Upper lobe of right lung (tissue), 1 donor: Measurements from ENCODE around the gene RASSF1. TPM values are rescaled to one million over a fixed set of nuclear protein-coding genes. Genes with fewer than 3 reads are reported as not detected.

Experiments used
- ATAC-seq: fragments of 200-7000 bp; cut with Tn5 transposase; one replicate; pipeline ENCODE4 v1.9.1; 2020; ENCODE audit warnings: mild to moderate bottlenecking, moderate library complexity
- DNase-seq: peaks from one replicate; pipeline ENCODE4 v3.0.0-alpha.2; 2020
- H3K27ac ChIP-seq: fragments of 200-600 bp; one replicate; pipeline ENCODE4 v1.8.0; 2022
- H3K27me3 ChIP-seq: fragments of 200-600 bp; one replicate; pipeline ENCODE4 v1.8.0; 2022; ENCODE audit warnings: mild to moderate bottlenecking
- H3K36me3 ChIP-seq: fragments of 200-600 bp; one replicate; pipeline ENCODE4 v1.8.0; 2022
- H3K4me1 ChIP-seq: fragments of 200-600 bp; one replicate; pipeline ENCODE4 v1.8.0; 2022
- H3K4me3 ChIP-seq: fragments of 200-600 bp; one replicate; pipeline ENCODE4 v1.8.0; 2022; ENCODE audit warnings: mild to moderate bottlenecking
- H3K9me3 ChIP-seq: fragments of 200-600 bp; one replicate; pipeline ENCODE4 v1.8.0; 2022
- CTCF ChIP-seq: fragments of 200-600 bp; IDR thresholded peaks from one replicate; pipeline ENCODE4 v1.8.0; 2022; ENCODE audit warnings: antibody characterized with exemption
- intact Hi-C: fragments of 100-400 bp; cut with DNase I; formaldehyde crosslinking; loops from one replicate; pipeline ENCODE4 v1.11.0; 2022
- total RNA-seq: library from RNA; stranded (reverse); fragmentation: NEBNext Ultra II Directional; extraction: Animal tissue kit (Norgen Biotek cat#: 25700); gene quantifications from one replicate; pipeline ENCODE4 v1.2.1, GENCODE V29; 2021
- donor health status: DM: no; HTN: yes; CAD: no; lungs with severe emphysema.

RASSF1 gene
- total RNA-seq, 1 donor from 2014 or later, result 39.1 TPM

- H3K27me3 ChIP-seq, result no peaks in the 10 kb centered on the region
- ATAC-seq (no peak), DNase-seq (no peak)
- H3K9me3 ChIP-seq, result no peaks in the 10 kb centered on the region
- H3K4me3 ChIP-seq, result no peak overlapping the region
- H3K36me3 ChIP-seq, result no peaks in the 10 kb centered on the region
- no peak overlapping the region for H3K27ac ChIP-seq
- intact Hi-C loops, result no loop called here
- TF ChIP-seq CTCF, result no peak
- H3K4me1 ChIP-seq, result no peaks in the 10 kb centered on the region
Observed at GRCh38 chr3:50370594-50370993, 30.0 kb upstream of the RASSF1 start.

GRCh38 chr3:50369012-50369670 is 28.5 kb upstream of the RASSF1 start:
- no peaks in the 10 kb centered on the region for H3K36me3 ChIP-seq
- H3K4me3 ChIP-seq, result no peak overlapping the region
- intact Hi-C loops, result no loop called here
- no peaks in the 10 kb centered on the region for H3K27me3 ChIP-seq
- no peaks in the 10 kb centered on the region for H3K9me3 ChIP-seq
- DNase-seq (no peak), ATAC-seq (no peak)
- no peak for TF ChIP-seq CTCF
- H3K27ac ChIP-seq, result no peak overlapping the region
- H3K4me1 ChIP-seq, result peaks cover 6% of the 10 kb centered on the region

- no peak overlapping the region for H3K27ac ChIP-seq
Observed at GRCh38 chr3:50365842-50366220, 25.2 kb upstream of the RASSF1 start.

GRCh38 chr3:50365080-50365841 is 24.6 kb upstream of the RASSF1 start:
- Histone ChIP-seq H3K9me3 (no peaks in the 10 kb centered on the region), H3K4me3 (peak overlapping the region; percentile 55), H3K27ac (no peak overlapping the region), H3K27me3 (no peaks in the 10 kb centered on the region), H3K36me3 (no peaks in the 10 kb centered on the region), H3K4me1 (peaks cover 7% of the 10 kb centered on the region)
- DNase-seq (peak; percentile 89), ATAC-seq (peak; percentile 83)
- TF ChIP-seq CTCF, result no peak
- intact Hi-C loops, result no loop called here

More at GRCh38 chr3:50365842-50366220, 25.2 kb upstream of the RASSF1 start:
- no peaks in the 10 kb centered on the region for H3K27me3 ChIP-seq
- H3K4me3 ChIP-seq, result peak overlapping the region; percentile 55
- TF ChIP-seq CTCF, result no peak
- intact Hi-C loops, result no loop called here
- no peak for DNase-seq
- H3K4me1 ChIP-seq, result peaks cover 7% of the 10 kb centered on the region
- no peaks in the 10 kb centered on the region for H3K36me3 ChIP-seq
- H3K9me3 ChIP-seq, result no peaks in the 10 kb centered on the region
- ATAC-seq, result no peak

GRCh38 chr3:50364573-50365079 is 24.0 kb upstream of the RASSF1 start:
- no peak for TF ChIP-seq CTCF
- DNase-seq (no peak), ATAC-seq (peak; percentile 6)
- H3K27me3 ChIP-seq, result no peaks in the 10 kb centered on the region
- H3K36me3 ChIP-seq, result no peaks in the 10 kb centered on the region
- H3K4me1 ChIP-seq, result peaks cover 7% of the 10 kb centered on the region
- H3K4me3 ChIP-seq, result peak overlapping the region; percentile 55
- no peaks in the 10 kb centered on the region for H3K9me3 ChIP-seq
- intact Hi-C loops, result no loop called here
- no peak overlapping the region for H3K27ac ChIP-seq
